HG02763 (cell line): ENCODE results near the gene RNU11.
"Not testable (repeated sequence)": the region's sequence is repeated elsewhere in the genome, so short reads cannot be mapped to it uniquely, and the experiment has no call there.

Experiments
- ATAC-seq: cut with Tn5 transposase; IDR thresholded peaks from one replicate; pipeline ENCODE4 v1.9.1; 2021; ENCODE audit warnings: mild to moderate bottlenecking, moderate library complexity; ENCODE audit not compliant: unreplicated experiment

RNU11 gene

DNA sequence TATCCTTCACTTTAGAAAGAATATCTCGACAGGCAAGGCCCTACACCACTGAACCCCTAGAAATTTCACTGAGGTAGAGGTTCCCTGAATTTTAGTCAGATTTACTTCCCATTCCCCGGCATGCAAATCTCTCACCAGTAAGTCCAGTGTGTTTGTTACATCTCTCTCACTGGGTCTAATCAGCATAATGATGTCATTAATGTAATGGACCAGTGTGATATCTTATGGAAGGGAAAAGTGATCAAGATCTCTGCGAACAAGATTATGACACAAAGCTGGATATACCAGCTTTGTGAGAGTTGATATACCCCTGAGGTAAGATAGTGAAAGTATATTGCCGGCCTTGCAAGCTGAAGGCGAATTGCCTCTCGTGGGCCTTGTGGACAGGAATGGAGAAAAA is 7.9 kb downstream of the RNU11 start:
- no peak for ATAC-seq

DNA sequence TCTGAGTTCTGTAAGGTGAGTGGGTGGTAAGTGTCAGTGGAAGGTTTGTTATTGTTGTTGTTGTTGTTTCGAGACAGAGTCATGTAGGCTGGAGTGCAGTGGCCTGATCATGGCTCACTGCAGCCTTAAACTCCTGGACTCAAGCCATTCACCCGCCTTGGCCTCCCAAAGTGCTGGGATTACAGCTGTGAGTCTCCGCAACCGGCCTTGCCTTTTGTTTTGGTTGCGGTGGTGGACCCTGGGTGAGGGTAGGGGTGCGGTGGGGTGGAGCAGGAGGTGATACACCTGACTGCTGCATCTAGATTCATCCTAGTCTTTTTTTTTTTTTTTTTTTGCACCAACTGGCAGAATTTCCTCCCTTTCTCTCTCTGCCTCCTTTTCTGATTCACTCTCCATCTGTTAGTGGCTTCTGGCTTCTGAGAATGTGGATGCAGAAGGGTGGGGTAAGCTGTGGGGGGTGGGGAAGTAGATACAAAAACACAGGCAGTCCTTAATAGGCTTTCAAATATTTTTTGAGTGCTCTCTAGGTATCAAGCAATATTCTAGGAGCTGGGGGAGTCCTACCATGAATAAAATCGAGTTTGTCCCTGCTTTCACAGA is 15.6 kb downstream of the RNU11 start:
- ATAC-seq = no peak

GRCh38 chr1:28666806-28667205 is 18.4 kb downstream of the RNU11 start:
- no peak for ATAC-seq

GRCh38 chr1:28668191-28668955 is 20.0 kb downstream of the RNU11 start, which contains the start of gene GMEB1:
GMEB1 (plus strand) TSS chr1:28668784; CDS start chr1:28683613, 14,829 bp downstream.
- ATAC-seq = peak; percentile 82

DNA sequence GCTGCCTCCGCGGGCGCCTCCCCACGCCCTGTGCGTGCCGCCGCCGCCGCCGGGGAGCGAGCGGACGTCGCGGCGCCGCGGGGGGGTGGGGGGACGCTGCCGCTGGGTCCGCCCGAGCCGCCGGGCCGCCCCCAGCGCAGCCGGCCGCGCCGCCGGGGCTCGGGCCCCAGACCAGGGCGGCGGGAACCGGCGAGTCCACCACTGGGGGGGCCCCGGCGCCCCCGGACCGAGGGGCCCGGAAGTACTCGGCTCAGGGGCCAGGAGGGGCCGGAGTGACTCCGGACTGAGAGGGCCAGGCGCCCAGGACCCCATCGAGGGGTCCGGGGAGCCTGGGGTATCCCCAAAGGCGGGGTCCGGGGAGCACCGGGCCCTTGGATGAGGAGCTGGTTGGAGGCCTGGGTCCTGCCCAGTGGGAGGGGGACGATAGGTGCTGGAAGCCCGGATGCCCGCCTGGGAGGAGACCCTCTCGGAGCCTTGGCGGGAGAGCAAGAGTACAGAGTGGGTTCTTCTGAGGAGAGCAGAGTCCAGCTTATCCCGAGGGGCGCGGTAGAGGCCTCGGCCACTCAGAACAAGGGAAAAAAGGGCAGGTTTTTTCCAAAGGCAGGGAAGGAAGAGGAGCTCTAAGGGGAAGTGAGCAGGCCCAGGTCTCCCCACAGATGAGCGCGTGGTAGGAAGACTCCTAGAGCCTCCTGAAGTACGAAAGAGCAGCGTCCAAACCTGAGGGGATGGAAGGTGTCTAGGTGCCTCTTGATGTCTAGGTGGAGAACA is 20.7 kb downstream of the RNU11 start:
- peak; percentile 63 for ATAC-seq

GRCh38 chr1:28671254-28671780 is 22.9 kb downstream of the RNU11 start:
- no peak for ATAC-seq

GRCh38 chr1:28672971-28673370 is 24.6 kb downstream of the RNU11 start:
- ATAC-seq = not testable (repeated sequence)

GRCh38 chr1:28675924-28676257 is 27.5 kb downstream of the RNU11 start:
- no peak for ATAC-seq

GRCh38 chr1:28680151-28680550 is 31.8 kb downstream of the RNU11 start:
- no peak for ATAC-seq

GRCh38 chr1:28682840-28683239 is 34.4 kb downstream of the RNU11 start:
- ATAC-seq = no peak

DNA sequence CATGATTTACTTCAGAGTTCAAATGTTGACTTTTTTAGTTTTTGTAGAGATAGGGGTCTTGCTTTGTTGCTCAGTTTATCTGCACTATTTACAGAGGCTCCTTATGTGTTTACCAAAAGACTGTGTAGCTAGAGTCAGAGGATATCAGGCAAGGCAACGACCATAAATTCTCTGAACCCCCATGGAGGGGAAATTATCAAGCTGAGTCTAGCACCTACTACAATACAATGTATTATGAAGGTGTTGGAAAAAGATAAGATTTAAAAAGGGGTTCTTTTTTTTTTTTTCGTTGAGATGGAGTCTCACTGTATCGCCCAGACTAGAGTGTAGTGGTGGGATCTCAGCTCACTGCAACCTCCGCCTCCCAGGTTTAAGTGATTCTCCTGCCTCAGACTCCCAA is 36.5 kb downstream of the RNU11 start:
- ATAC-seq = no peak

DNA sequence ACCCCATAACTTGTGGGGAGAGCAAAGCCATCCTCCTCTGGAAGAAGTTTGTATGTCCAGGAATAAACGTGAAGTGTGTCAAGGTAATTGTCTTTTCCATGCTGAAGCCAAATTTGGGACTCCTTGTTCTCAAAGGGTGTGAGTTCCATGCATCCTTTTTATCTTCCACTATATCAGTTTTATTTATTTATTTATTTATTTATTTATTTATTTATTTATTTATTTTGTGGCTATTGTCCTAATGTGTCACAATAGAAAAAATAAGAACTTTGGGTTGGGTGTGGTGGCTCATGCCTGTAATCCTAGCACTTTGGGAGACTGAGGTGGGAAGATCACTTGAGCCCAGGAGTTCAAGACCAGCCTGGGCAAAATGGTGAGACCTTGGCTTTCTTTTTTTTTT is 43.2 kb downstream of the RNU11 start:
- not testable (repeated sequence) for ATAC-seq
